Kidney glomerular epithelial cell (primary cell): Measurements from ENCODE around the gene TMEM82.

ENCODE experiments used
- DNase-seq: peaks from one replicate; lab custom pipeline; 2025; lab: John Stamatoyannopoulos, UW

TMEM82 gene

DNA sequence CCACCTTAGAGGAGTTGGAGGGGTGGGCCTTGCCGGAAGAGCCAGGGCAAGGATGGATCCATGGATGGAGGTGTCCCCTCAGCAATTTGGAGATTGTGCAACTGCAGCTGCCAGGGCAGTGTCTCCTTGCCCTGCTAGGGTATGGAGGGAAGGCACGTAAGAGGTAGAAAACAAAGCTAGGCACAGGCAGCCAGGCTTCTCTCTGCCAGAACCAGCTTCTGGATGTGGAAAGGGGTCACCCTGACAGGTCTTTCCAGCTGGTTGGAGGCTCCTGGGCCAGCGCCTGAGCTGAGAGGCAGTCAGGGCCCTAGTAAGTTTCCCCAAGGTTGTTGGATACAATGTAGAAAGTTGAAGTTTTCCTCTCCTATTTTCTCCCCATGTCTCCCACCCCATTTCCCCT is 21.4 kb upstream of the TMEM82 start:
- no peak for DNase-seq

DNA sequence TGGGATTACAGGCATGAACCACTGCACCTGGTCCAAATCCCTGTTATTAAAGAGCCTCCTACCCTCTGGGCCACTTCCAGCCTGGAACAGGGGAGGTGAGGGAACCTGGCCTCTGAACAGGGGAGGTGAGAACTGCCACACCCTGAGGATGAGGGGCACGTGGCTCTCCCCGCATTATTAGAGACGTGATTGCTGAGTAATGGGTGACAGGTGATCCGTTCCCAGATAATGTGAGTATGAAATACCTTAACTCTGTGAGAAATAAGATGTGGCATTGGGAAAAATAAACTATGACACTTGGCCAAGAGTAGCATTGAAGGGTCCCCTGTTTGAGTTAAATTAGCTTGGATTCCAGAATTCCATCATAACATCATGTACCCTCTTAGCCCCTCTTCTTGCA is 19.9 kb upstream of the TMEM82 start:
- no peak for DNase-seq

DNA sequence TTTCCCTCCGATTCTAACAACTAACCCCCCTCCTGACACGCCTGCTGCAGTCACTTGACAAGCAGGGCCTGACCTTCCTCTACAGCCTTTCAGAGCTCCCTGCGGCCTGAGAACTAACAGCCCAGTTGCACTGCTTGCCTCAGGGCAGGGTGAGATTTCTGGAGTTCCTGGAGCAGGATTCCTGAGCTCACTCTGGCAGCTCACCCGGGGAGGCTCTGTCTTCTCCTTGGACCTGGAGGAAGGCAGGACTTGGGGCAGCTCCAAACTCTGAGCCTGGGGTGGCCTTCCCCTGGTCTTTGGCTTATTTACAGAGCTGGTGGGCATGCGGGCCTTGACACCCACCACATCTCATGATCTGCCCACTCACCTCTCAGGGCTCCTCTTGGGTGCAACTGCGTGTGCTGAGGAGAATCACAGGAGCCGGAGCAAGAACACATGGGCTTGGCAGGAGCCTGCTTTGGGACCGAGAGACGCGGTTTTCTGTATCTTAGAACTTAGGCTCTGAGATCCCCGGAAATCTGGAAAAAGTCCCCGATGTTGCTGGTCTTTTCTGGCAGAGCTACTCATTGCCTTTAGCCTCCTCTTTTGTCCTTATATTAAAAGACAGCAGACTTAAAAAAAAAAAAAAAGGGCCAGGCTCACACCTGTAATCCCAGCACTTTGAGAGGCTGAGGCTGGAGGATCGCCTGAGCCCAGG is 19.3 kb upstream of the TMEM82 start:
- DNase-seq = no peak

DNA sequence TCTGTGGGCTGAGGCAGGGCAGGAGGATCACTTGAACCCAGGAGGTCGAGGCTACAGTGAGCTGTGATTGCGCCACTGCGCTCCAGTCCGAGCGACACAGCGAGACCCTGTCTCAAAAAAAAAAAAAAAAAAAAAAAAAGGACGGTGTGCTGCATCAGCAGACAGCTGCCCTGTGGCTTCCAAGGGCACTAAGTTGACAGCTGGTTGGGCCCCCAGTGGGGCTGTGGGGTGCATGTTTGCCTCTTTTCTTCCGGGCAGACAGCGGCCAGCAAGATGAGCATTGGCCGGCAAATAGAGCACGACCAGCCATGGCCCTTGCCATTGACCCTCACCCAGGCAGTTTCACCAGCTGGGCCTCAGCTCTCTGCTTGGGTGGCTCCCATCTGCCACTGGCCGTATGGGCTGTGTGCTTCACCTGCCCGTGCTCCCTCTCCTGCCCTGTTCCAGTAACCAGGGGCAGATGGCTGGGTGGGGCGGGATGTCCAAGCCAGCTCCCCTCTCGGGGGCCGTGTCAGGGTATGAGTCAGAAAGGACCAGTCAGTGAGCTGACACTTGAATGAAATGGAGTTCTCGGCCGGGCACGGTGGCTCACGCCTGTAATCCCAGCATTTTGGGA is 18.6 kb upstream of the TMEM82 start:
- no peak for DNase-seq

DNA sequence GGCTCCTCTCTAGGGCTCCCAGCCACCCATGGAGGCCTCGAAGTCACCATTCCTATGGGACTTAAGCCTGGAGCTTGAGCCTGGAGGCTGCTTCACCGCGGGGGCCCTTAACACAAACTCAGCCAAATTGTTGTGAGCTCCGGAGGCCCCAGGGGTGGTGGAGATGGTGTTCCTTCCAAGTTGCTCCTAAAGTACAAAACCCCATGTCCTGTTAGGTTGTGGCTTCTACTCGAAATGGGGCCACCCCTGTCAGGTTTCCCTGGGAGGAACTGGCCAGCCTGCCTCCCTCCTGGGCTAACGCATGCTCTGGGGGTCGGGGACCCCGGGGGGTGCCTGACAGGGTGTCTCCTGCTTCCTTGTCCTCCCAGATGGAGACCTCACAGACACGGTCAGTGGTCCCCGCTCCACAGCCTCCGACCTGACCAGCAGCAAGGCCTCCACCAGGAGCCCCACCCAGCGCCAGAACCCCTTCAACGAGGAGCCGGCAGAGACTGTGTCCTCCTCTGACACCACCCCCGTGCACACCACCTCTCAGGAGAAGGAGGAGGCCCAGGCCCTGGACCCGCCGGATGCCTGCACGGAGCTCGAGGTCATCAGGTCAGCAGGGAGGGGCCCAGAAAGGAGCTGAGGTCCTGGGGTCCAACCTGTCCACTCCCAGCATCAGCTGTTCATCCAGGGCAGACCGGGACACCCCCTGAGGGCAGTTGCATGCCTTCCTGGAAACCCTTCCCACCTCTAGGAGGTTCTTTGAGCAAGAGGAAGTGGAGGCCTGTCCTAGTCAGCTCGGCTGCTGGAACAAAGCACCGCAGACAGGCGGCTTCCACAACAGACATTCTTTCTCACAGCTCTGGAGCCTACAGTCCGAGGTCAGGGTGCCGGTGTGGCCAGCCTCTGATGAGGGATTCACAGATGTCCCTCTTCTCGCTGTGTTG is 17.1 kb upstream of the TMEM82 start:
- no peak for DNase-seq

DNA sequence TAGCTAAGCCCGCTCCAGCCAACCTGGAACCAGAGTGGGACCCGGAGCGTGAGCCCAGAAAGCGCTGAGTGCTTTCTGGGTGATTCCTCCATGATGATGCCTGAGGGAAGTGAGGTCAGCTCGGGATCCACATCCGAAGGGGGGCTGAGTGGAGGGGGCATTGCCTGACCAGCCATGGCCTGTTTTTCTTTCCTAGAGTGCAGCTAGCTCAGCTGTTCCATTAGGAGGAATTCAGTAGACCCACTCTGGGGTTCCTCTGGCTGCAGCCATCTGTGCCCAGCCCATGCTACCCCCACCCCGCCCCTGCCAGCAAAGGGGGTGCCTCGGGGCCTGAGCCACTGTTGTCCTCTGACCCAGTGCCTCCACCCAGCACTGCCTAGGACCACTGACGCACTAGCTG is 15.8 kb upstream of the TMEM82 start:
- no peak for DNase-seq

DNA sequence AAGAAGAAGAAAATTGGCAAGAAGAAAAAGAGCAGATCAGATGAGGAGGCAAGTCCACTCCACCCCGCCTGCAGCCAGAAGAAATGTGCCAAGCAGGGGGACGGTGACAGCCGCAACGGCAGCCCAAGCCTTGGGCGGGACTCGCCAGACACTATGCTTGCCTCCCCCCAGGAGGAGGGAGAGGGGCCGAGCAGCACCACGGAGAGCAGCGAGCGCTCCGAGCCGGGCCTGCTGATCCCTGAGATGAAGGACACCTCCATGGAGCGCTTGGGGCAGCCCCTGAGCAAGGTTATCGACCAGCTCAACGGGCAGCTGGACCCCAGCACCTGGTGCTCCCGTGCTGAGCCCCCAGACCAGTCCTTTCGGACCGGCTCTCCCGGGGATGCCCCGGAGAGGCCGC is 15.3 kb upstream of the TMEM82 start:
- DNase-seq = no peak

DNA sequence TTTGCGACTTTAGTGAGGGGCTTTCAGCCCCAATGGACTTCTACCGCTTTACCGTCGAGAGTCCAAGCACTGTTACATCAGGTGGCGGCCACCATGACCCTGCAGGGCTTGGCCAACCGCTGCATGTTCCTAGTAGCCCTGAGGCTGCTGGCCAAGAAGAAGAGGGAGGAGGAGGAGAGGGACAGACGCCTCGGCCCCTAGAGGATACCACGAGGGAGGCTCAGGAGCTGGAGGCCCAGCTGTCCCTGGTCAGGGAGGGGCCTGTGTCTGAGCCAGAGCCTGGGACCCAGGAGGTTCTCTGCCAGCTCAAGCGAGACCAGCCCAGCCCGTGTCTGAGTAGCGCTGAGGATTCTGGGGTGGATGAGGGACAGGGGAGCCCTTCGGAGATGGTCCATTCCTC is 14.9 kb upstream of the TMEM82 start:
- no peak for DNase-seq

DNA sequence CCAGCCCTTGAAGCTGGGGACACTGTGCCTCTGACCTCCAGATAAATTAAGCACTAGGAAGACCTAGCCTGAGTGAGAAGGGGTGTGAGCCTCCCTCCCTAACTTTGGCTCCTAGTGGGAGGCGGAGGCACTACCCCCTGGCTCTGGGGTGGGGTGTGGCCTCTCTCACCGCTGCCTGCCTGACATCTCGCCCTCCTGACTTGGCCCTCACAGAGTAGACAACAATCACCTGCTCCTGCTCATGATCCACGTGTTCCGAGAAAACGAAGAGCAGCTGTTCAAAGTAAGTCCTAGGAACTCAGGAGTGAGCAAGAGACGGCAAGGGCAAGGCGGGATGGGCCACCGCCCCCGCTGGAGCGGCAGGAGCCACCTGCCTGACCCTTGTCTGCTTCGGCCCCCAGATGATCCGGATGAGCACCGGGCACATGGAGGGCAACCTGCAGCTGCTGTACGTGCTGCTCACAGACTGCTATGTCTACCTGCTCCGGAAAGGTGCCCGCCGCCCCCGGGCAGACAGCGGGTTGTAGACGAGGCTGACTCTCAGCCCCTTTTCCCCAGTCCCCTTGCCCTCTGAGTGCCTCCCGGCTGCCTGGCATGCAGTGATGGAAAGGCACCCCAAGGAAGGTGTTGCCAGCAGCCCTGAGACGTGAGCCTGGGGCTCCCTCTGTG is 14.3 kb upstream of the TMEM82 start:
- DNase-seq = no peak

DNA sequence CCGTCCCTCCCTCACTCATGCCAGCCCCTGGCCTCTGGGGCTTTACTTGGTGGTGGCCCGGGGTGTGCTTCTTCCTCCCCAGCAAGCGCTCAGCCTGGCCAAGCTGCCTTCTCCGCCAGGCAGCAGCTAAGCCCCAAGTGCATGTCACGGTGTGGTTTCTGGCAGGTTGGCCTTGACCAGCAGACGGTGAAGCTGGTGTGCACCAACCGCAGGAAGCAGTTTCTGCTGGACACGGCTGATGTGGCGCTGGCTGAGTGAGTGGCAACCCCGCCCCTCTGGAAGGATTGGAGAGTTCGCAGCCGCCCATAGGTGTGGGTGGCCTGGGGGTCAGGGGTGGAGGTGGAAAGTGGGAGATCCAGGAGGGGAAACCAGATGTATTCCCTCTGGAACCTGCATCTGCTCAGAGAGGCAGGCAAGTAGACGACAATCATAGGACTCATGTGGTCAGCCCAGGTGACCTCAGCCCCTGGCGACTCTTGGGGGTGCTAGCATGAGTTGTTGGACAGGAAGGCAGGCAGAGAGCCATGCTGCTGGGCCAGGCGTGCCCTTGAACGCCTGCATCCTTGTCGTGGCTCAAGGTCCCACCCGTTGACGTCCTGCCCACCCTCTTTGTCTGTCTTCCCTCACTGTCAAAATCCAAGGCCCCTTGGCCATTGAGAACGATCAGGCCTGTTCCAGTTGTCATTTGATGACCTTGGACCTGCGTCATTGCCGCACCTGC is 13.2 kb upstream of the TMEM82 start:
- DNase-seq = no peak

DNA sequence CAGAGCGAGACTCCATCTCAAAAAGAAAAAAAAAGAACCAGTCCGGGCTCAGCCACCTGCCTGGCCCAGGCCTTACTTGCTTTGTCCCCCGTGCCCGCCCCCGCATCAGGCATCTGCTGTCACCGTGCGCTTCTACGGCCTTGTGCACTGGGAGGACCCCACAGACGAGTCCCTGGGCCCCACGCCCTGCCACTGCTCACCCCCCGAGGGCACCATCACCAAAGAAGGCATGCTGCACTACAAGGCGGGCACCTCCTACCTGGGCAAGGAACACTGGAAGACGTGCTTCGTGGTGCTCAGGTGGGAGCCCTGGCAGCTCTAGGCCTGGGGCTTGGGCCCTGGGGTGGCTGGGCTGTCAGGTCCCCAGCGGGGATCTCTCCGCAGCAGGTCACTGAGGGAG is 11.9 kb upstream of the TMEM82 start:
- DNase-seq = no peak

DNA sequence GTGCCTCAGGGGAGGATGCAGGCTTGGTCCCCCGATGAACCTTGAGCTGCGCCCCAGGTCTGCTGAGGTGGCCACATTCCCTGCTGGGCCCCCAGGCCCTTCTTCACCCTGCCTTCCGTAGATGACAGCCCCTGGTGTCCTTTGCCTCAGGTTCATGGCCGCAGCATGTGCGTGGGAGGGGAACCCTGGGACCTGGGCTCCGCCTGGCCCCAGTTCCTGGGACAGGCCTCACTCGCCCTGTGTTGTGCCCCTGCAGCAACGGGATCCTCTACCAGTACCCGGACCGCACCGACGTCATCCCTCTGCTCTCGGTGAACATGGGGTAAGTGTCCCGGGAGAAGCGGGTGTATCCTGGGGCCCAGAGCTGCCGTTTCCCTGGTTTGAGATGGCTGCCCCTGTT is 11.4 kb upstream of the TMEM82 start:
- DNase-seq = no peak

DNA sequence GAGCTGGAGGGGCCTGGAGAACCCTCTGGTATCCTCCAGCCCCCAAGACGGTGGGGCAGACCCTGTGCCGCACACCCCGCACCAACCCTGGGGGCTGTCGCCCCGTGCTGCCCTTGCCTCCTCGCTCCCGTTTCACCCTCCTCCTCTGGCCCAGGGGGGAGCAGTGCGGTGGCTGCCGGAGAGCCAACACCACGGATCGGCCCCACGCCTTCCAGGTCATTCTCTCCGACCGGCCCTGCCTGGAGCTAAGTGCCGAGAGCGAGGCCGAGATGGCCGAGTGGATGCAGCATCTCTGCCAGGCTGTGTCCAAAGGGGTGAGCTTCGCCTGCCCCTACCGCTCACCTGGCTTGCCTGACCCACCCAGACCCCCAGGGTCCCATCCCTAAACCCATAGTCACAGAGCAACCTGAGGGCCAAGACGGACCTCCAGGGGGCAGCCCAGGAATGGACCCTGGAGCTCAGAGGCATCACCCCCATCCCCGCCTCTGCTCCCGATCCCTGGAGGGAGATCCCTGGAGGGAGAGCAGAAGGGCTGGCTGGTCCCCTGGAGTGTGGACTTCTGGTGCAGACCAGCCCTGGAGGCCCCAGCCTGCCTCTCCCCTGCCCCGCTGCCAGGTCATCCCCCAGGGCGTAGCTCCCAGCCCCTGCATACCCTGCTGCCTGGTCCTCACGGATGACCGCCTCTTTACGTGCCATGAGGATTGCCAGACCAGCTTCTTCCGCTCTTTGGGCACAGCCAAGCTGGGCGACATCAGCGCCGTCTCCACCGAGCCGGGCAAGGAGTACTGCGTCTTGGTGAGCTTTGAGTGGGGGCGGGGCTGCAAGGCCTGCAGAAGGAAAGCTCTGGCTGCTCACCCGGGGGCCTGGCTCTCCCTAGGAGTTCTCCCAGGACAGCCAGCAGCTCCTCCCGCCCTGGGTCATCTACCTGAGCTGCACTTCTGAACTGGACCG is 10.3 kb upstream of the TMEM82 start:
- DNase-seq = no peak

DNA sequence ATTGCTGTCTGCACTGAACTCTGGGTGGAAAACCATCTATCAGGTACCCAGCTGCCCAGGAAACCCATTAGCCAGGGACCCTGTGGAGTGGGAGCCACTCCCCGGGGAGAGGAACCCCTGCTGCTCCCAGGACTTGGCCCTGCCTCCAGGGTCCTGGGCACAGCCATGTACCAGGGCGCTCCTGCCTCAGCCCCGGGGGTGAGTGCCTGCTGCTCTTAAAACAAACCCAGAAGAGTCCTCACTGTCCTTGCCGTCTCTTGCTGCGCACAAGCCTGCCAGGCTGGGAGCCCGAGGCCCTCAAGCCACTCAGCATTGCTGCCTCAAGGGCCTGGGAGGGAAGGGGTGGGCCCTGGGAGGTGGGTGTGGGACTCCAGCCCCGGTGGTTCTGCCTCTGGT is 9.6 kb upstream of the TMEM82 start:
- DNase-seq = no peak

DNA sequence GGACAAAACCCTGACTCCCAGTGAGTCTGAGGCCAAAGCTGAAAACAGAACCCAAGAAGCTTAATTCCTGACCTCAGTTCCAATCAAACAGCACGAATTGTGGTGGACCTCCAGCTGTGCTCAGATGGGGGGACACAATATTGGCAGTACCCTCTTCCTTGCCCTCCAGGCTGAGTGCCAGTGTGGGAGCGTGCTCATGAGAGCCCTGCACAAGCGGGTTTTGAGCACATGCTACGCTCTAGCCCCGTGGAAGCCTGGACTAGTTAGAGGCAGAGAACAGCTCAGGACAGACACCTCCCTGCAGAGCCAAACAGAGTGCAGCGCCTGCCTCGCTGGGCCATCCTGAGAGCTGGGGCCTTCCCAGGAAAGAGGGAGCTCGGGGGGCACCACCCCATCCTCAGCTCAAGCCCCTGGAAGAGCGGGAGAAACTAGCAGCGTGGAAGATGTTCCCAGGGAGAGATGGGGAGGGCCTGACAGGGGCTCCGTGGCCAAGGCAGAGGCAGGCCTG is 9.0 kb upstream of the TMEM82 start:
- DNase-seq = no peak

DNA sequence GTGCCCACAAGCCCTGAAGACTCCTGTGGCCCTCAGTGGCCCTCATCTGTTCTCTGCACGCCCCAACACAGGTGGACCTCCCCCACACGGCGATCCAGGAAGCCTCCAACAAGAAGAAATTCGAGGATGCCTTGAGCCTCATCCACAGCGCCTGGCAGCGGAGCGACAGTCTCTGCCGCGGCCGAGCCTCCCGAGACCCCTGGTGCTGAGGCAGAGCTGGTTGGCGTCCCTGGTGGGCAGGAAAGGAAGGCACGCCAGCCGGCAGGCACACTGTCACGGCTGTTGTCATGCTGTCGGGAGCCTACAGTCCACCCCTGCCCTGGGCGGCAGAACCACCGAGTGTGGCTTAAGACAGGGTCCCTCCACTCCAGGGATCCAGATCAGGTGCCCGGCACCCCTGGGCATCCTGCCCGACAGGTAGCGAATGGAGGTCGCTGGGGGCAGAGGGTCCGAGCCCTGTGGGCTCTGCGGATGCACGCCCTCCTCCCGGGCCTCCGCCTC is 8.5 kb upstream of the TMEM82 start:
- DNase-seq = no peak

DNA sequence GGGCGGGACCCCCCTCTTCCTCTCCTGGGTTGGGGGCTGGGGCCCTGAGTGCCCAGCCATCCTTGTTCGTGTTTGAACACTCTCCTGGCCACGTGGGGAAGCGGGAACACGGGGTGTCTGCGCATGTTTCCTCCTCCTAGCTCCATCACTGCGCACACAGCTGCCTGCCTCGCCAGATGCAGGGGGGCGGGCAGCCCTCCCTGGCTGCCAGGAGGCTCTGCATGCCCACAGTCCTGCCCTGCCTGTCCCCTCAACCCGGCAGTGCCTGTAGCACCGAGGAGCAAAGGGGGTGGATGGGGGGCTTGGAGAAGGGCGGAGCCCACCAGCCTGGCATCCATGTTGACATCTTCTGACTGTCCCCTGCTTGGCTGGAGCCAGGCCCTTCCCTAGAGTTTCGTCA is 8.0 kb upstream of the TMEM82 start:
- no peak for DNase-seq

DNA sequence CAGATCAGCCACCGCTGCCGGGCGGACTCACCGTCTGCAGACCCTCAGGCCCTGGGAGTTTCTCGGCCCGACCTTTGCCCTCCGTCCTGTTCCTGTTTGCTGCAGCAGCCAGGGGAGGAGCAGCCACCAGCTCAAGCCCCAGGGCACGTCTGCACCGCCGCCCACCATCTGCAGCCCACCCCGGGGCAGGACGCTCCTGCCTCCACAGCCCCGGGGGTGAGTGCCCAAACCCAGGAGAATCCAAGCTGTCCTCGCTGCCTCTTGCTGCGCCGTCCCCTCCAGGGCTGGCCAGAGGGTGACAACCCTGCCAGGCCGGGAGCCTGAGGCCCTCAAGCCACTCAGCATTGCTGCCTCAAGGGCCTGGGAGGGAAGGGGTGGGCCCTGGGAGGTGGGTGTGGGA is 7.4 kb upstream of the TMEM82 start:
- no peak for DNase-seq

DNA sequence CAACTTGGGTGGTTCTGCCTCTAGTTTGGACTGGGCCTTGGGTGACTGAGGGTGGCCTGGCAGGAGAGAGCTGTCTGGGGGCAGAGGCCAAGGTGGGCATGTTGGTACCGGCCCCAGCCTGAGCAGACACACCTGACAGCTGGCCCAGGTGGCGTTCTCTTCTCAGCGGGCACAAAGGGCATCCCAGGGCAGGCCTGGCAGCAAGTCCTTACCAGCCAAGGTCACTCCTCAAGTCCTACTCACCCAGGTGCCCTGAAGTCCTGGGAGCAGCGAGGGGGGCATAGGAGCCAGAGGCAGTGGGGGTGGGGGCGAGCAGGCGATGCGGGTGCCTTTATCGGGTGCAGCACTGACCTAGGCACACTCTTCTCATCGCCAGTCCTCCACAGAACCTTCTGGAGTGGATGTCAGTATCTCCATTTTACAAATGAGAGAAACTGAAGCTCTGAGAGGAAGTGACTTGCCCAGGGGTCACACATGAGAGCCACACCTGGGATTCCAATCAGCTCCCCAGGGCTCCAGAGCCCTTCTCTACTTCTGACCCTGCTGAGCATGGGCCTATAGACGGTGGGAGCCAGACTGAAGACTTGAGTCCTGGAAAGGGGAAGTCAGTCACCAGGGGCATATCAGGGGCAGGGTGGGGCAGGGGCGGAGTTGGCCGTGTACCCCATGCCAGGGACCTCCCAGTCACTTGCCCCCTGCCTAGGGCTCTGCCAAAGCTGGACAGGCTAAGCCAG is 6.8 kb upstream of the TMEM82 start:
- no peak for DNase-seq
